GM13976 (cell line): ENCODE results near the gene ORMDL2.

Experiments
- DNase-seq: peaks from one replicate; pipeline ENCODE4 v3.0.0; 2012; ENCODE audit warnings: low spot score
- CTCF ChIP-seq: IDR thresholded peaks from 2 replicates; pipeline ENCODE4 v1.5.1; 2012; ENCODE audit warnings: borderline replicate concordance, mild to moderate bottlenecking; ENCODE audit not compliant: insufficient read depth; ENCODE audit errors: extremely low read depth, missing control alignments, control extremely low read depth
- in situ Hi-C: fragments of 300-500 bp; cut with MboI; formaldehyde crosslinking; loops from one replicate; pipeline ENCODE4 v1.12.0; 2022; ENCODE audit warnings: low sequenced_read_pairs, mixed read lengths, inconsistent platforms; ENCODE audit not compliant: unreplicated experiment

The ORMDL2 gene

GRCh38 chr12:55789893-55790292, 27.9 kb upstream of the ORMDL2 start:
- TF ChIP-seq CTCF: no peak
- in situ Hi-C loops: no loop called here

GRCh38 chr12:55795950-55796349, 21.9 kb upstream of the ORMDL2 start:
- in situ Hi-C loops: no loop called here
- TF ChIP-seq CTCF: no peak
- DNase-seq: no peak

More at GRCh38 chr12:55789893-55790292, 27.9 kb upstream of the ORMDL2 start:
- no peak for DNase-seq

- in situ Hi-C loops: no loop called here
Measured at GRCh38 chr12:55797068-55797467, 20.8 kb upstream of the ORMDL2 start.

GRCh38 chr12:55797550-55797949, 20.3 kb upstream of the ORMDL2 start:
- no peak for DNase-seq
- in situ Hi-C loops: no loop called here
- TF ChIP-seq CTCF: no peak

More at GRCh38 chr12:55797068-55797467, 20.8 kb upstream of the ORMDL2 start:
- DNase-seq: no peak
- TF ChIP-seq CTCF: no peak

GRCh38 chr12:55806982-55807381, 10.9 kb upstream of the ORMDL2 start:
- in situ Hi-C loops: no loop called here
- no peak for TF ChIP-seq CTCF
- no peak for DNase-seq

GRCh38 chr12:55809274-55809673, 8.6 kb upstream of the ORMDL2 start:
- DNase-seq: no peak
- in situ Hi-C loops: no loop called here
- TF ChIP-seq CTCF: no peak

- no peak for DNase-seq
- TF ChIP-seq CTCF: no peak
- in situ Hi-C loops: no loop called here
Measured at GRCh38 chr12:55812088-55812487, 5.8 kb upstream of the ORMDL2 start.
